ENCODE measurements around the gene RAB31.
"Not testable (repeated sequence)": the region's sequence is repeated elsewhere in the genome, so short reads cannot be mapped to it uniquely, and the experiment has no call there.

RAB31 gene

DNA sequence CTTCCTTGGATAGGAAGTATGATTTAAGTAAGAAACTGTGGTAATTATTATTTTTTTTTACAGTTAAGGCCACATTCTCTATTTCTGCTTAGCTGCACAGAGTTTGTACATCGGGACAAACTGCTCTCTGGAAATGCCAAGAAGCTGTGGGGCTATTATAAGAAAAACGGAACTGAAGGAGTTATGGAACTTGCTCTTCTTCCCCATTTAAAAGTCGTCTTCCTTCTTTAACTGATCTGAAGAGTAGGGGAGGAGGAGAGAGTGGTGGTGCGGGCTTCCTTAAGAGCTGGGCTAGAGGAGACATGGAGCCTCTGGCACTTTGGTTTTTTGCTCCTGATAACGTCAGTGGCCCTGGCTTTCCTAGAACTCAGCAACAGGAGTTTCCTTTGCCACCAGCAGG lies 54.4 kb downstream of the RAB31 start:
- no peak for DNase-seq (ENCODE audit: low read depth)

DNA sequence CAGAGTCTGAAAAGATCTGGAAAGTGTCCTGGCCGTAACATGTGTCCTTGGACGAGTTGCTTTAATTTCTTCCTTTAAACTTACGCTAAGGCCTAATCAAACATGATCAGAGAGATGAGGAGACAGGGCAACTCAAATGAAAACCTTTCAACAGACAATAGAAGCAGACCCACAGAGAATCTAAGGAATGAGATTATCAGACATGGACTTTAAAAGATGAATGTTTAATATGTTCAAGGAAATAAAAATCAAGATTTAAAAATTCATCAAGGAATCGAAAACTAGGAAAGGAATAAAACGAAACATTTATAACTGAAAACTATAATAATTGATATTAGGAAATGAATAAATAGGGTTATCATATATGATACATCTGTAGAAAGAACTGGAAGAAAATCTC lies 55.1 kb downstream of the RAB31 start:
- DNase-seq (ENCODE audit: low read depth), result no peak

DNA sequence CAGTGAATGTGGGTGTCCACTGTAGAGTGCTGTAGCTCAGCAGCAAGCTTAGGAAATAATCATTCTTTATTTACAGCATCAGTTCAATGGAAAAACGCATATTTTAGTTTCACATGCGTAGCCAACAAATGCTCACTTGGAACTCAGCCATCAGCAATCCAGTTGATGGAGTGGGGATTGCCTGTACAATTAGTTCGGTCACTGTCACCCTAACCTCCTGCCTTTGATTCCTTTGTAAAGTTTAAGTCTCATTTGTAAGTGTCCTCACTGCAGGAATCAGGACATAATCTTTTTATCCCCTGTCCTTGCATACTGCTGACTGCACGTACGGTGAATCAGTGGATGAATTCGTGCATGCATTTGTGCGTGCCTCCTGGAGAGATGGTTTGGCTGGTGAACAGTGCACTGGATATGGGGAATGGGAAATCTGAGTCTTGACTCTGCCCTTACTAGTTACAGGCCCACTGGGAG lies 55.9 kb downstream of the RAB31 start:
- no peak for DNase-seq (ENCODE audit: low read depth)

DNA sequence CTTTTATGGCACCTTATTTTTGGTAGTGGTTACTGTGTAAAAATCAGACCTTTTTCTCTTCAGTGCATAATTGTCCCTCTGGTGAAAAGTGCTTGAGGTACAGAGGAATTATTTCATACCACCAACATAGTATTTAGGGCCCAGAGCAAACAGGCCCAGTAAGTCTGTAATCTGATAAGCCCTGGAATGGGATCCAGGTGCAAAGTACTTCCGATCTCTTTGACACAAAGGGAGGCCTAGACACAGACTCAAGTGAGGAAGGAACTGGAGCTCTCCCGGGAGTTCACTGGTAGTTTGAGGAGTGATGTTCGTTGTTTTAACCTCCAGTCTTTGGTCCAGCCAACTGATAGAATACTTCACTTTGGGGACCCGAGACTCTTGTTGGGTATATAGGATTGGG lies 57.4 kb downstream of the RAB31 start:
- no peak for DNase-seq (ENCODE audit: low read depth)

DNA sequence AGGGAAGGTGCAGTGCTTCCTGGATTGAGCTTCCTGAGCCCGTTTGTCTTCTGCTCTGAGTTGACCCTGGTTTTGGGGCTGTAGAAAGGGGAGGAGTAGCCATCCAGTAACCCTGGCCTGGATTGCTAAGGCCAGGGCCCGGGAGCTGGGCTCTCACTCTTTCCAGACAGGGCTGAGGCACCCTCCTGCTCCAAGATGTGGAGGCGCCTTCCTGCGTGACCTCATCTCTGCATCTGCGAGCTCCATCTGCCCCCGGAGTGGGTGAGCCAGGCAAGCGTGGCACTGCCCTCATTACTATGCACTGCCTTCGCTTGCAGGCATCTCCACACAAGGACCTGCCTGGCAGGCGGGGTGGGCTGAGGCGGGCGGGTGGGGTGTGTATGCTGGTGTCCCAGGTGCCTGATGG lies 58.0 kb downstream of the RAB31 start:
- DNase-seq (ENCODE audit: low read depth), result no peak

DNA sequence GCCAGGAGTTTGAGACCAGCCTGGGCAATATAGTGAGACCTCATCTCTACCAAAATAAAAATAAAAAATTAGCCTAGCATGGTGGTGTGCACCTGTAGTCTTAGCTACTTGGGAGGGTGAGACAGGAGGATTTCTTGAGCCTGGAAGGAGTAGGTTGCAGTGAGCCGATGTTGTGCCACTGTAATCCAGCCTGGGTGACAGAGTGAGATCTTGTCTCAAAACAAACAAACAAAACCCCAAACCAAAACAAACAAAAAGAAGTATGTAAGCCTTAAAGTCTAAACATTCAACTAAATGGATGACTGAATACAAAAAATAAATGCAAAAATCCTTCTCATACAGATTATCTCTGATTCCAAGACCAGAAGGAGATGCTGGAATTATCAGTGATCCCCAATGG lies 58.6 kb downstream of the RAB31 start:
- DNase-seq (ENCODE audit: low read depth), result no peak

DNA sequence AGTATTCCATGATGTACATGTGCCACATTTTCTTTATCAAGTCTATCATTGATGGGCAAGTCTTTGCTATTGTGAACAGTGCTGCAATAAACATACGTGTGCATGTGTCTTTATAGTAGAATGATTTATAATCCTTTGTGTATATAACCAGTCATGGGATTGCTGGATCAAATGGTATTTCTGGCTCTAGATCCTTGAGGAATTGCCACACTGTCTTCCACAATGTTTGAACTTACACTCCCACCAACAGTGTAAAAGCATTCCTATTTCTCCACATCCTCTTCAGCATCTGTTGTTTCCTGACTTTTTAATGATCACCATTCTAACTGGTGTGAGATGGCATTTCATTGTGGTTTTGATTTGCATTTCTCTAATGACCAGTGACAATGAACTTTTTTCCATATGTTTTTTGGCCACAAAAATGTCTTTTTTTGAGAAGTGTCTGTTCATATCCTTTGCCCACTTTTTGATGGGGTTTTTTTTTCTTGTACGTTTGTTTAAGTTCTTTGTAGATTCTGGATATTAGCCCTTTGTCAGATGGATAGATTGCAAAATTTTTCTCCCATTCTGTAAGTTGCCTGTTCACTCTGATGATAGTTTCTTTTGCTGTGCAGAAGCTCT lies 60.1 kb downstream of the RAB31 start:
- DNase-seq (ENCODE audit: low read depth), result not testable (repeated sequence)

DNA sequence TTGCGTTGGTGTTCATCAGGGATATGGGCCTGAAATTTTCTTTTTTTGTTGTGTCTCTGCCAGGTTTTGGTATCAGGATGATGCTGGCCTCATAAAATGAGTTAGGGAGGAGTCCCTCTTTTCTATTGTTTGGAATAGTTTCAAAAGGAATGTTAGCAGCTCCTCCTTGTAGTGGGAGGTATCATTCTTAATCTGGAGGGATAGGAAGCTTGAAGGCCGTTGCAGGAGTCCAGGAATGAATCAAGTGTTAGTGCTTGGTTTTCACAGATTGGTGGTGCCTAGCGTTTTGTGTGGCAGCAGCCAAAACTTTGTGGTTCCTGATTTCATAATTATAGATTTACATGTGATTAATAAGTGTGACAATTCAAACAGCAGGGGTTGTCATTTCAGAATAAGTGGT lies 62.0 kb downstream of the RAB31 start:
- not testable (repeated sequence) for DNase-seq (ENCODE audit: low read depth)

DNA sequence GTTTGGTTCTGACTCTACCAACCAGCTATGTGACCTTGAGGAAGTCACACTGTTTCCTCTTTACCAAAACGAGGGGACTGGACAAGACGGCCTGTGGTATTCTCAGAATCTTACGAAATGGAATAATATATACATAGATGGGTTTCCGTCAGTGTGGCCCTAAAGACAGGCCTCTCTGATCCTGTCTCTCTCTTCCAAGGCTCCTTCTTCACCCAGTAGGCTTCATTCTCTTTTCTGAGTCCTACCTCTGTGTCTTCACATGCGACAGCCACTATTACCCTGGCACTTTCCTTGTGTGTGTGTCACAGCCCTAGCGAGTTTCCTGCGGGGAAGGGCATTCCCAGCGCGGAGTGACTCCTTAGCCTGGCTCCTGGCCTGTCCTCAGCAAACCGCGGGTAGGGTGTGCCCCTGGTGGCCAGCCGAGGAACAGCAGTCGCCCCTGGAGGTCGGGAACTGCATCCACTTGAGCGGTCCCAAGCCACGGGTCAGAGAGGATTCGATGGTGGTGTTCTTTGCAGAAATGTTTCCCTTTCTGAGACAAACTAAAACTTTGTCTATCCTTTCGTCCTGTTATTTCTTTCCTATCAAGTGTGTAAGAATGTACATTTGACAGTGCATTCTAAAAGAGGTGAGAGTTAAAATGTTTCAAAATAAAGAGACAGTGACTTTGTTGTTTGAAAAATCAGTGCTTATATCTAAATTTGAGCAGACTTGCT lies 63.3 kb downstream of the RAB31 start:
- DNase-seq (ENCODE audit: low read depth), result no peak

DNA sequence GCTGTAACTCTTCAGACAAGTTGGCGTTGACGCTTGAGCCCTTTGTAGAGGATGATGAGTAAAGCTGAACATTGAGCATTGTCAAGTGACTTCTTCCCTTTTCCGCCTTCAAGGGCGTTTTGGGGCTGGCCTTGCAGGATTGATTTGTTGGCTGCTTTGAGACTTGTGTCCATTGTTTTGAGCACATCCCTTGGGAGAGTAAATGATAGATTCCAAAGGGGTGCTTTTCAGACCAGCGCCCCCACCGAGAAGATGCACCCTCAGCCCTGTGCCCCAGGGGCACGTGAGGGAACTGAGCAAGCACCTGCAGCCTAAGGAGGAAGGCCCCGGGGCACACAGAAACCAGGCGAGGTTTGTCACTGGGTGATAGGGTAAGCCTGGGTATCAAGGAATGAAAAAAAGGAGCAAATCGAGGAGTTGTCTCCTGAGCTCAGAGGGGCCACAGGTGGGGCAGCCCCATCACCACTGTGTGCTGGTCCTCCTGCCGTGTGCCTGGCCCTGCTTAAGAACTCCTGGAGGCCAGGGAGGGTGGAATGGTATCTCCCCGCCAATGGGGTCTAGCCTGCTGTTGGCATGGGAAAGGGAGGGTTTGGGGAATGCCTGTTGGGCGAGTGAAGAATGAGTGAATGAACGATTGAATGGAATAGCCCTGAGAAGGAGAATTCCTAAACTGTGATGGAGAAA lies 64.0 kb downstream of the RAB31 start:
- DNase-seq (ENCODE audit: low read depth), result no peak

DNA sequence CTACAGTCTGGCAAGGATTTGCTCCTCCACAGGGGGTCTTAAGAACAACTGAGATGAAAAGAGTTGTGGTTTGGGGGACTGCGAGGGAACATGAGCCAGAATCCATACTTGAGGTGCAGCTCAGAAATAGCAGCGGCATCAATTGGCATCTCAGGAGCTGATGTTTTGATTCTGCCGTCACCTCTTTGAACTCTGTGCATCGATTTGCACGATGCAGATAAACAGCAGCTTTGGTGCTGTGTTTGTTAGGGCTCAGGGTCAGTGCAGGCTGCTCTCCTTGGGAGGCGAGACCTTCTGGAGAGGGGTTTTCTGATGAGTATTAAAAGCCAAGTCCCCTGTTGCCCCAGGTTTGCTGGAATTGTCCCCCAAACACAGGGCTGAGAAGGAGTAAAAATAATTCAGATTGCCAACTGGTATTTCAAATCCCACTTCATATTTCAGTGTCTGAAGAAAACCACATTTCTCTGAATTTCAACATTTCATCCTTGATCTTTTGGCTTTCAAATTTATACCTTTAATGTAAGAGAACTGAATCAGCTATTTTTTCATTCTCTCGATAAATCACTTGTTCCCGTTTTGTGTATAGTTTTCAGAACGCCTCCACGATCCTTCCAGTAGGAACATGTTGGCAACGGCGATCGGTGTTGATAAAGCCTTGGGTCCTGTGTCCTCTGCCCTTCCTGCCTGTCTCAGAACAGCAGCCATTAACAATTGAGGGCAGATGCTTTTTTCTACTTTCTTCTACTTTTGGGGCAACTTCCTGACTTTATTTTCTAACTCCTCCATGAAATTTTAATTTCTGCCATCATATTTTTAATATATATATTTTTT lies 65.0 kb downstream of the RAB31 start:
- DNase-seq (ENCODE audit: low read depth), result no peak

DNA sequence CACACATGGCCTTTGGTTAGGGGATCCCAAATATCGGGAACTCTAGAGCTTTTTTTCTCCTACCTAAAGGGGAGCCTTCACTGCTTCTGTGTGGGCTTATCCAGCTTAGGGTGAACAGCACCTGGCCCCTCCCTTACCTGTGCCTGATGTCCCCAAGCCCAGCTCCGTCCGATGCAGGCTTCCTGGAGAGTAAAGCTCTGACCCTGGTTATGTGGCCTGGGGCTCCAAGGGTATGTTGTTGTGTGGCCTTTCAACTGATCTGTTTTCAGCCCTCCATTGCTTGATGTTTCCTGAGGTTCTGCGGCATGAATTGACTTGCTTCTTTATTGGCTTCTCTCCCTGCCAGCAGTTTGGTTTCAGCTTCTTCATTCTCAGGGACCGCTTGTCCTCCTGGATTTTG lies 66.0 kb downstream of the RAB31 start:
- no peak for DNase-seq (ENCODE audit: low read depth)

DNA sequence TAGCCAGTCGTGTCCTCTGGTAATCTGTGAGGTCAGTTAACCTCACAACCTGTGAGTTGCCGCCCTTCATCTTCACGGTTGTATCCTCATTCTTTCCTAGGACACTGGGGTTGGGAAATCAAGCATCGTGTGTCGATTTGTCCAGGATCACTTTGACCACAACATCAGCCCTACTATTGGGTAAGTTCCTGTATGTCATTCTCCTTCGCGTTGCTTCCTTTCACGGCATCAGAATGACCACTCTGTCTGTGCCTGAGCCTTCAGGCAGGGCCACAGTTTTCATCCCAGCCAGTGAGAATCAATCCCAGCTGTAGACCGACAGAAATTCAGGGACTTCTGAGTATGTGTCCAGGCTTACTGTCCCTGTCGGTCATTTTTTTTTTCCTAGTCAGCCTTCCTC lies 67.1 kb downstream of the RAB31 start:
- no peak for DNase-seq (ENCODE audit: low read depth)

DNA sequence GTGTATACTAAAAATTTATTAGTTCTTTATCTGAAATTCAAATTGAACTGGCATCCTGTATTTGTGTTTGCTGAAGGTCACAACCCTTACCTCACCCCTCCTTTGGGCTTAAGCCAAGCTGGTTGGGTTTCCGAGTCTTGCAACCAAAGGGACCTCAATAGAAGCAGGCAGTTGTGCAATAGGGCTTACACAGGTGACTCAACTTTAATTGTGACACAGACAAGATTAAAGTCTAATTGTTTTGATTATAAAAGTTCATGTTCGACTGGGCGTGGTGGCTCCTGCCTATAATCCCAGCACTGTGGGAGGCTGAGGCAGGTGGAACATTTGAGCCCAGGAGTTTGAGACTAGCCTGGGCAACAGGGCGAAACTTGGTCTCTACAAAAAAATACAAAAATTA lies 71.5 kb downstream of the RAB31 start:
- DNase-seq (ENCODE audit: low read depth), result no peak

DNA sequence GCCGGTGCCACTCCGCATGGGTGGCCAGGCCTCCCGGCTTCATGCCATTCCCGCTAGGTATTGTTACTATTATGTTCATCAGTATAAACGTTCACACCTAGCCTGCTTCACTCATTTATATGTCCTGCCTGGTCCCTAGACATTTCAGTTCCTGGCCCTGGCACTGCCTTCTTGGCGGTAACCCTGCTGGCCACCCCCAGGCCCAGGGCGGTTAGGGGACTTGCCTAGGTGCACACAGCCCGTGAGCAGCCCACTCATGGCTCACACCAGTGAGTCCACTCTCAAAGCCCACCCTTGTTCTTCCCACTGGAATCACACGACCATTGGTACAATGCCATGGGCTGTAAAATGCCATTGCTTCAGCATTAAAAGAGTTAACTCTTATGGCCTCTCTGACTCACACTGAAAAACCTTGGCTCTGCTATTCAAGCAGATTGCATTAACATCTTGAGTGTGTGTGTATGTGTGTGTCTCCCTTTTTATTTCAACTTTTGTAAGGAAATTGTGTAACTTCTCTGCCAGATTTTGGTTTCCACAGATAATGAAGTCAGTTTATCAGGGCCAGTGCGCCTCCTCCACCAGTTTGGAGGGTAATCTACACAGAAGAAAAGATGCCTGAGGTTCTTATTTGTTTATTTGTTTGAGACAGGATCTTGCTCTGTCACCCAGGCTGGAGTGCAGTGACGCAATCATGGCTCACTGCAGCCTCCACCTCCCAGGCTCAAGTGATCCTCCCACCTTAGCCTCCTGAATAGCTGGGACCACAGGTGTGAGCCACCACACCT lies 74.2 kb downstream of the RAB31 start:
- peak; percentile 75 for DNase-seq (ENCODE audit: low read depth)

DNA sequence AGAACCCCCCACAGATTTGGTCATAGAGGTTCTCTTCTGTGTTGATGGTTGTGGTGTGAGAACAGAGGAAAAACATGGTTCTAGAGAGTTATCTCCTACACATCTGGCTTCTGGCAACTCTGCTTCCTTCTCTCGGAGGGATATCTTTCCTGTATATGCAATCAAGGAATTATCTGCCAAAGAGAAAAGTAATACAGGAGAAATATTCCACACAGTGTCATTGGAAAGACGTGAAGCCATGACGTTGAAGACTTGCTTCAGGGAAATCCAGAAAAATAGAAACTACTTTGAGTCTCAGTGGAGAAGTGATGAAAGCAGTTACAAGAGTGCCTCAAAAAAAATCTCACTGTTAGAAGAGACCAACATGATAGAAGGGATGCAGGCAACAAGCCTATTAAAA lies 78.5 kb downstream of the RAB31 start:
- no peak for DNase-seq (ENCODE audit: low read depth)

DNA sequence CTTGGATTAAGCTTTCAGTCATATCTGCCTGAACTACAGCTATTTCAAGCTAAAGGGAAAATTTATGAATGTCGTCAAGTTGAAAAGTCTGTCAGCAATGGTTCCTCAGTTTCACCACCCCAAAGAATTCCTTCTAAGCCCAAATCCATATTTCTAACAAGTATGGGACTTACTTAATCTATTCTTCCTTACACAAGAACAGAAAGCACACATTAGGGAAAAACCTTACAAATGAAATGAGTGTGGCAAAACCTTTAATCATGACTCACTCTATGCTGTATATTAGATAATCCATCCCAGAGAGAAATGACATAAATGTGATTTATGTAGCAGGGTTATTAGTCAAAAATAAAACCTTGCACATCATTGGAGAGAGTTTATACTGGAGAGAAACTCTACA lies 78.9 kb downstream of the RAB31 start:
- no peak for DNase-seq (ENCODE audit: low read depth)

DNA sequence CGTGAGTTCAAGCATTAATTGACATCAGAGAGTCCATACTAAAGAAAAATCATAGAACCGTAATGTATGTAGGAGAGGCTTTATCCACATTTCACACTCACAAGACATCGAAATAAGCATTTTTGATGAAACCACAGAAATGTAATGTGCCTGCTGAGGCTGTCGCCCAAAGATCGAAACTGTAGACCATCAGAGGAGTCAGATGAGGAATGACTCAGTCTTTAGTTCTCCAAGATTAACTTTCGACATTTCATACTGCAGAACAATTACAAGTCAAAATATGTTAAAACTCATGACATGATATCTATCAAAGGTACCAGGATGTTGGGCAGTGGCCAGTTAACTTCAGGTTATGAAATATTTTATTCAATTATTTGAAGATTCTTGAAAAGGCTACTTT lies 79.6 kb downstream of the RAB31 start:
- no peak for DNase-seq (ENCODE audit: low read depth)

DNA sequence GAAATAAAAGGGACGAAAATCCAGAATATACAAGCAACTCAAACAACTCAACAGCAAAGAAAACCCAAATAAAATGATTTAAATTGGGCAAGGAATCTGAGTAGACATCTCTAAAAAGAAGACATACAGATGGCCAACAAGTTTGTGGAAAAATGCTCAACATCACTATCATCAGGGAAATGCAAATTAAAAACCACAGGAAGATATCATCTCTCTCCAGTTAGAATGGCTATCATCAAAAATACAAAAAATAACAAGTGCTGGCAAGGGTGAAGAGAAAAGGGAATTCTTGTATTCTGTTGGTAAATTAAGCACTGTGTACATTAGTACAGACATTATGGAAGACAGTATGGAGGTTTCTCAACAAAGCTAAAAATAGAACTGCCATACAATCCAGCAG lies 80.0 kb downstream of the RAB31 start:
- DNase-seq (ENCODE audit: low read depth), result no peak

DNA sequence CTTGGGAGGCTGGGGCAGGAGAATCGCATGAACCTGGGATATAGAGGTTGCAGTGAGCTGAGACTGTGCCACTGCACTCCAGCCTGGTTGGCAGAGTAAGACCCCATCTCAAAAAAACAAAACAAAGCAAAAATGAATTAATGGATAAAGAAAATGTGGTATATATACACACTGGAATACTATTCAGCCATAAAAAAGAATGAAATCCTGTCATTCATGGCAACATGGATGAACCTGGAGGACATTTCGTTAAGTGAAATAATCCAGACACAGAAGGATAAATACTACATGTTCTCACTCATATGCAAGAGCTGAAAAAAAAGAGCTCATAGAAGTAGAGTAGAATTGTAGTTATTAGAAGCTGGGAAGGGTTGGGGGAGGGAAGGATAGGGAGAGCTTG lies 80.8 kb downstream of the RAB31 start:
- no peak for DNase-seq (ENCODE audit: low read depth)

DNA sequence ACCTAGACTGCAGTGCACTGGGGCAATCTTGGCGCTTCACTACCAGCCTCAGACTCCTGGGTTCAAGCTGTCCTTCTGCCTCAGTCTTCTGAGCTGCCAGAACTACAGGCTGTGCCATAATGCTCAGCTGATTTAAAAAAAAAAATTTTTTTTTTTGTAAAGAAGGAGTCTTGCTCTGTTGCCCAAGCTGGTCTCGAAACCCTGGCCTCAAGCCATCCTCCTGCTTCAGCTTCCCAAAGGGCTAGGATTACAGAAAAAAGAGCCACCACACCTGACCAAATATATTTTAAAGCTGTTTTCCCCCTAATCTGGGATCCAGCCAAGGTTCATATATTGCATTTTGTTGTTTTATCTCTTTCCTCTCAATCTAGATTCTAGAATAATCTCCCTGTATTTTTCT lies 82.2 kb downstream of the RAB31 start:
- DNase-seq (ENCODE audit: low read depth), result no peak

DNA sequence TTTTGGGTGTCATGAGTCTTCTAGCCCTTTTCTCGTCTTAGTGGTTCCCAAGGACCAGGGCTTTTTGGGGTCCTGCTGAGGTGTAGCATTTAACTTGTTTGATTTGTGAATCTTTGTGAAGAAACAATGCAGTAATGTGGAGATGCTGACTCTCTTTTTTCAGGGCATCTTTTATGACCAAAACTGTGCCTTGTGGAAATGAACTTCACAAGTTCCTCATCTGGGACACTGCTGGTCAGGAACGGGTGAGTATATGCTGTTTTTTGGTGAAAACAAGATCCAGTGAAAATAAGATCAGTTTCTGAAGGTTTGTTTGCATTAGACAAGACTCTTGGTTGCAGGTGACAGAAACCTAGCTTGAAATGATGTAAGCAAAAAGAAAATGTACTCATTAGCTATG lies 83.9 kb downstream of the RAB31 start:
- DNase-seq (ENCODE audit: low read depth), result no peak

All from non-pigmented ciliary epithelial cell (primary cell).